Retinal pigment epithelial cell (primary cell): ENCODE measurements around the gene CRY1.

Experiments
- DNase-seq: peaks from one replicate; pipeline ENCODE4 v3.0.0-alpha.2; 2010; ENCODE audit warnings: low read depth
- H3K4me3 ChIP-seq: 2 replicates; pipeline ENCODE4 v1.5.1; 2011; ENCODE audit warnings: mild to moderate bottlenecking, low read length, control low read depth, moderate library complexity
- CTCF ChIP-seq: conservative IDR thresholded peaks from 2 replicates; pipeline ENCODE4 v1.5.1; 2011; ENCODE audit warnings: low read depth, low read length, control low read depth, inconsistent platforms

The CRY1 gene

GRCh38 chr12:106954462-106955376 is 138.6 kb downstream of the CRY1 start:
- TF ChIP-seq CTCF: no peak
- DNase-seq: no peak

GRCh38 chr12:106953352-106954250 is 139.7 kb downstream of the CRY1 start:
- no peak overlapping the region for H3K4me3 ChIP-seq
- no peak for TF ChIP-seq CTCF
- peak; percentile 75 for DNase-seq

More at GRCh38 chr12:106954462-106955376, 138.6 kb downstream of the CRY1 start:
- H3K4me3 ChIP-seq: peak overlapping the region; percentile 57

GRCh38 chr12:106950591-106950990 is 142.8 kb downstream of the CRY1 start:
- no peak for DNase-seq
- no peak for TF ChIP-seq CTCF
- H3K4me3 ChIP-seq: no peak overlapping the region

GRCh38 chr12:106947461-106947860 is 145.9 kb downstream of the CRY1 start:
- H3K4me3 ChIP-seq: no peak overlapping the region
- DNase-seq: no peak
- TF ChIP-seq CTCF: no peak

GRCh38 chr12:106945261-106945851 is 148.0 kb downstream of the CRY1 start:
- no peak for DNase-seq
- TF ChIP-seq CTCF: no peak
- H3K4me3 ChIP-seq: no peak overlapping the region

GRCh38 chr12:106942775-106943174 is 150.6 kb downstream of the CRY1 start:
- TF ChIP-seq CTCF: no peak
- no peak overlapping the region for H3K4me3 ChIP-seq
- DNase-seq: no peak
